GM13977 (cell line): ENCODE data around the gene ANKRD55.
"Not testable (repeated sequence)": the region's sequence is repeated elsewhere in the genome, so short reads cannot be mapped to it uniquely, and the experiment has no call there.

ENCODE experiments used
- DNase-seq: peaks from one replicate; pipeline ENCODE4 v3.0.0; 2012; ENCODE audit warnings: low spot score
- CTCF ChIP-seq: IDR thresholded peaks from 2 replicates; pipeline ENCODE4 v1.5.1; 2012; ENCODE audit warnings: mild to moderate bottlenecking, control low read depth; ENCODE audit not compliant: insufficient read depth; ENCODE audit errors: extremely low read depth, missing control alignments
- in situ Hi-C: fragments of 300-500 bp; cut with MboI; formaldehyde crosslinking; loops from one replicate; pipeline ENCODE4 v1.12.0; 2022; ENCODE audit warnings: low sequenced_read_pairs, low pct_unique_long_range_greater_than_20kb, mixed read lengths, inconsistent platforms; ENCODE audit not compliant: unreplicated experiment

Gene ANKRD55

GRCh38 chr5:56211298-56211865, 21.7 kb downstream of the ANKRD55 start:
- DNase-seq, result no peak
- TF ChIP-seq CTCF, result no peak
- in situ Hi-C loops, result no loop called here

GRCh38 chr5:56208681-56209080, 24.4 kb downstream of the ANKRD55 start:
- in situ Hi-C loops, result no loop called here
- no peak for DNase-seq
- no peak for TF ChIP-seq CTCF

GRCh38 chr5:56207537-56207936, 25.6 kb downstream of the ANKRD55 start:
- DNase-seq, result no peak

GRCh38 chr5:56206126-56206910, 26.8 kb downstream of the ANKRD55 start:
- no peak for DNase-seq
- in situ Hi-C loops, result no loop called here
- no peak for TF ChIP-seq CTCF

More at GRCh38 chr5:56207537-56207936, 25.6 kb downstream of the ANKRD55 start:
- in situ Hi-C loops, result no loop called here
- no peak for TF ChIP-seq CTCF

- DNase-seq, in situ Hi-C loops: not testable (repeated sequence)
These were observed 29.2 kb downstream of the ANKRD55 start for GRCh38 chr5:56203936-56204335.

- no peak for DNase-seq
- TF ChIP-seq CTCF, result no peak
- in situ Hi-C loops, result no loop called here
These were observed 30.6 kb downstream of the ANKRD55 start for GRCh38 chr5:56202483-56202882.

- in situ Hi-C loops, result not testable (repeated sequence)
These were observed 31.3 kb downstream of the ANKRD55 start for GRCh38 chr5:56201762-56202261.

More at GRCh38 chr5:56201762-56202261, 31.3 kb downstream of the ANKRD55 start:
- not testable (repeated sequence) for DNase-seq
